Activated T-cell treated with anti-CD3 and anti-CD28 coated beads for 1 hour (primary cell): ENCODE data around the gene RGL2.
"Not testable (repeated sequence)": the region's sequence is repeated elsewhere in the genome, so short reads cannot be mapped to it uniquely, and the experiment has no call there.

Experiments used
- DNase-seq: peaks from one replicate; pipeline ENCODE4 v3.0.0-alpha.2; 2020; ENCODE audit warnings: low read depth

RGL2 gene, protein sequence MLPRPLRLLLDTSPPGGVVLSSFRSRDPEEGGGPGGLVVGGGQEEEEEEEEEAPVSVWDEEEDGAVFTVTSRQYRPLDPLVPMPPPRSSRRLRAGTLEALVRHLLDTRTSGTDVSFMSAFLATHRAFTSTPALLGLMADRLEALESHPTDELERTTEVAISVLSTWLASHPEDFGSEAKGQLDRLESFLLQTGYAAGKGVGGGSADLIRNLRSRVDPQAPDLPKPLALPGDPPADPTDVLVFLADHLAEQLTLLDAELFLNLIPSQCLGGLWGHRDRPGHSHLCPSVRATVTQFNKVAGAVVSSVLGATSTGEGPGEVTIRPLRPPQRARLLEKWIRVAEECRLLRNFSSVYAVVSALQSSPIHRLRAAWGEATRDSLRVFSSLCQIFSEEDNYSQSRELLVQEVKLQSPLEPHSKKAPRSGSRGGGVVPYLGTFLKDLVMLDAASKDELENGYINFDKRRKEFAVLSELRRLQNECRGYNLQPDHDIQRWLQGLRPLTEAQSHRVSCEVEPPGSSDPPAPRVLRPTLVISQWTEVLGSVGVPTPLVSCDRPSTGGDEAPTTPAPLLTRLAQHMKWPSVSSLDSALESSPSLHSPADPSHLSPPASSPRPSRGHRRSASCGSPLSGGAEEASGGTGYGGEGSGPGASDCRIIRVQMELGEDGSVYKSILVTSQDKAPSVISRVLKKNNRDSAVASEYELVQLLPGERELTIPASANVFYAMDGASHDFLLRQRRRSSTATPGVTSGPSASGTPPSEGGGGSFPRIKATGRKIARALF

DNA sequence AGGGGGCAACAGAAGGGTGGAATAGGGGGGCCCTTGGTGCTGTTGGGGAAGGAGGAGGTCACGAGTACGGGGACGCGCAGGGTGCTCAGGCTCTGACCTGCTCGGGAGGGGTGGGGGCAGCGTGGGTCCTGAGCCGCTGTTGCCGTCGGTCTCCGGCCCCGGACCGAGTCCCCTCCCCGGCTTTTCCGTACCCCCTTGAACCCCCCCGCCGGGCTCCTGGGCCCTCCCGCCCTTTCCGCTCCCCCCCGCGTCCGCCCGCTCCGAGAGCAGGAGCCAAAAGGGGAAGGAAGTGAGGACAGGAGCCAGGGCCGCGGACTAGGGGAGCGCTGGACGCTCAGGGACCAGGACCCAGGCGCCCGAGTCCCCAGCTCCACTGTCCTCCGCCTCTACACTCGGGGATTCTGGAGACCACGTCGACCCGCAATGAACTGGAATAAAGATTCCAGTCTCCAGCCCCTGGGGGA is at the start of gene RGL2:
Gene RGL2, minus strand, starts transcription at position 170 of the 464 bp plus-strand sequence. CDS start 332 bp downstream, outside the sequence.
- peak; percentile 53 for DNase-seq

DNA sequence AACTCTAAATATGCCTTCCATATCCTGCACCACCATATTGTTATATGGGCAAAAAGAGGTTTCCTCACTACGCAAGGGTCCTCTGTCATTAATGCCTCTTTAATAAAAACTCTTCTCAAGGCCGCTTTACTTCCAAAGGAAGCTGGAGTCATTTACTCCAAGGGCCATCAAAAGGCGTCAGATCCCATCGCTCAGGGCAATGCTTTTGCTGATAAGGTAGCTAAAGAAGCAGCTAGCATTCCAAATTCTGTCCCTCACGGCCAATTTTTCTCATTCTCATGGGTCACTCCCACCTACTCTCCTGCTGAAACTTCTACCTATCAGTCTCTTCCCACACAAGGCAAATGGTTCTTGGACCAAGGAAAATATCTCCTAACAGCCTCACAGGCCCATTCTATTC is 49.1 kb upstream of the RGL2 start:
- DNase-seq, result no peak

DNA sequence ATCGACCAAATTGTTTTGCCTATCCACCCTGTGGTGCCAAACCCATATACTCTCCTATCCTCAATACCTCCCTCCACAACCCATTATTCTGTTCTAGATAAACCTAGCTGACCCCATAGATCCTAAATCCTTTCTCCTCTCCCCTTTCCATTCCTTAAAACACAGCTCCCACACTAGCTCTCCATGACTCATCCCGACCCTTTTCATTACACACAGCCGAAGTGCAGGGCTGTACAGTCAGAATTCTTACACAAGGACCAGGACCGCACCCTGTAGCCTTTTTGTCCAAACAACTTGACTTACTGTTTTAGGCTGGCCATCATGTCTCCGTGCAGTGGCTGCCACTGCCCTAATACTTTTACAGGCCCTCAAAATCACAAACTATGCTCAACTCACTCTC is 48.2 kb upstream of the RGL2 start:
- not testable (repeated sequence) for DNase-seq

- DNase-seq, result peak; percentile 41
These were observed 46.3 kb upstream of the RGL2 start for GRCh38 chr6:33344701-33345697.

GRCh38 chr6:33343953-33344611 is 45.3 kb upstream of the RGL2 start:
- peak; percentile 38 for DNase-seq

DNA sequence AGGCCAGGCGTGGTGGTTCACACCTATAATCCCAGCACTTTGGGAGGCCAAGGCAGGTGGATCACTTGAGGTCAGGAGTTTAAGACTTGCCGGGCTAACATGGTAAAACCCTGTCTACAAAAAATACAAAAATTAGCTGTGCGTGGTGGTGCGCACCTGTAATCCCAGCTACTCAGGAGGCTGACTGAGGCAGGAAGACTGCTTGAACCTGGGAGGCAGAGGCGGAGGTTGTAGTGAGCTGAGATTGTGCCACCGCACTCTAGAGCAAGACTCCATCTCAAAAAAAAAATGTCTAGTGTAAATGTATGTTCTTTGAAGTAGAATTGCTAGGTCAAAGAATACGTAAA is 44.8 kb upstream of the RGL2 start:
- DNase-seq, result not testable (repeated sequence)

DNA sequence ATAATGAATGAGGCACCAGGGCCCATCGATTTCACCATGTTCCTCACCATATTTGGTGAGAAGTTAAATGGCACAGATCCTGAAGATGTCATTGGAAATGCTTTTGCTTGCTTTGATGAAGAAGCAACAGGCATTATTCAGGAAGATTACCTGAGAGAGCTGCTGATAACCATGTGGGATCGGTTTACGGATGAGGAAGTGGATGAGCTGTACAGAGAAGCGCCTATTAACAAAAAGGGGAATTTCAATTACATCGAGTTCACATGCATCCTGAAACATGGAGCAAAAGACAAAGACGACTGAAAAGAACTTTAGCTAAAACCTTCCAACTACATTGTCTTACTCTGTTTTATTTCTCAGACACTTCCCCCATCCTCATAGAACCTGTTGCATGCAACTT is 40.5 kb upstream of the RGL2 start:
- DNase-seq, result no peak

DNA sequence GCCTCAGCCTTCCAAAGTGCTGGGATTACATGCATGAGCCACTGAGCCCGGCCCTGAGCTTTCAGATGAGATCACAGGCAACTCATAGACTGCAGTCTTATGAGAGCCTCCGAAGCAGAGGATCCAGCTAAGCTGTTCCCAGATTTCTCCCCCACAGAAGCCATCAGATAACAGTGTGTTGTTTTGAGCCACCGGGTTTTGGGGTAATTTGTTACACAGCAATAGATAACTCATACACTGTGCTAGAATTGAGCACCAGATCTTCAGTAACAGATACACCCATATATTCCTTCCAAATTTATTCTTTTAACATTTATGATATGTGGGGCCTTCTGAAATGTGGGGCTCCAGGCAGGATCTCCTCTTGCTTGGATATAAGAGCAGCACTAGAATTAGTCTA is 37.8 kb upstream of the RGL2 start:
- no peak for DNase-seq

- DNase-seq, result no peak
These were observed 37.2 kb upstream of the RGL2 start for GRCh38 chr6:33335916-33336315.

GRCh38 chr6:33333666-33334065 is 34.9 kb upstream of the RGL2 start:
- no peak for DNase-seq

DNA sequence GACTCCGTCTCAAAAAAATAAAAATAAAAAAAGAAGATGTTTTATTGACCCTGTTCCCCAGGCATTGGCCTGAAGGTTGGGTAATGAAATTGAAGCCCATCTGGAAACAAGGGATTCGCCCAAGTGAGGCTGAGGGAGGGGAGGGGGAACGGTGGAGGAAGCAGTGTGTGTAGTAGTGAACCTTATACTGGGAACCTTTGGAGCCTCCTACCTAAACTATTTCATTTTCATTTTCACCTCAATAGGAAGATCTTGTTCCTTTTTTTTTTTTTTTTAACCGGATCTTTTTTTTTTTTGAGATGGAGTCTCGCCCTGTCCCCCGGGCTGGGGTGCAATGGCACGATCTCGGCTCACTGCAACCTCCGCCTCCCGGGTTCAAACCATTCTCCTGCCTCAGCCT is 32.0 kb upstream of the RGL2 start:
- no peak for DNase-seq

DNA sequence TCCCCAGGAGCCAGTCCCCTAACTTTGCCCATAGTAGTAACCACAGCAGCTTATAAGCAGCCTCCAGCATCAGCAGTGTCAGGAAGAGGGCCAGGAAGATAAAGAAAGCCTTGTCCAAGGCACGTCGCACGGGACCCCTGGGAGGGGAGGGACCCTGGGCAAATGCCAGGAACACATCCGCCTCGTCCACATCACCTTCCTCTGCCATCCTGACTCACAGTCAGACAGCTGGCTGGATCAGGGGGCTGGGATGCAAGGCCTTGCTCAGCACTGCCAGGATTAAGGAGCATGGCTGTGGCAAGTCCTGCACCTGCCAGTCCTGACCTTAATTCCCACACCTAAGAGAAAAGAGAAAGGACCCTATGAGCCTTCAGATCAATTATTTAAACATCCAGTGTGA is 30.3 kb upstream of the RGL2 start:
- no peak for DNase-seq

DNA sequence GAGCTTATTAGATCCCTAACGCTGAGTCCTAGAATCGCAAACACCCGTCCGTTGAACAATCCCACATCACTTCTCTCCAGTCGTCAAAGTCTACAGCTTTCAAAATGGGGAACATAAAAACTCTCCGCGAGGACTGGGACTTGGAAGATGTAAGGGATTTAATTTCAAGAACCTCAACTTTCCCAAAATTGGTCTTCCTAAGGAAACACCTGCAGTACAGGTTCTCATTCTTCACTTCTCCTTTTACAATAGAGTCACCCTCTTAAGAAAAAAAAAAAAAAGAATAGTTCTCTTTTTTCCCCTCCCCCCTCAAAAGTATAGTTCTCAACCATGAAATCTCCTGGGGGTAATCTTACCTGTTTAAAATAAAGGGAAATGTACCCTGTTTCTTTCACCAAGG is 25.4 kb upstream of the RGL2 start:
- DNase-seq, result no peak

DNA sequence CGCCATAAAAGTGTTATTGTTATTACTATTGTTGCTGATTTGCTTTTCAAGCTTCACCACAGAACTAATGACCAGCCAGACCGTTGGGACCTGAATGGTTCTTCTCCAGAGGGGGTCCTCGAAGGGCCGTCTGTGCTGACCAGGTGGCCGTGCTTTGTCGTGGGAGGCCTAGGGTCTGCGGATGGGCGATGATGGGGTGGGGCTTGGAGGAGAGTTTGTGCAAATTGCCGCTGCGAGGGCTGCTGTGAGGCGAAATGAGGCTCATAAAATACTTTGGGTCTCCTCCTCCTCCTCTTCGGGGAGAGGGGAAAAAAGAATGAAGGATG is 24.8 kb upstream of the RGL2 start:
- no peak for DNase-seq

DNA sequence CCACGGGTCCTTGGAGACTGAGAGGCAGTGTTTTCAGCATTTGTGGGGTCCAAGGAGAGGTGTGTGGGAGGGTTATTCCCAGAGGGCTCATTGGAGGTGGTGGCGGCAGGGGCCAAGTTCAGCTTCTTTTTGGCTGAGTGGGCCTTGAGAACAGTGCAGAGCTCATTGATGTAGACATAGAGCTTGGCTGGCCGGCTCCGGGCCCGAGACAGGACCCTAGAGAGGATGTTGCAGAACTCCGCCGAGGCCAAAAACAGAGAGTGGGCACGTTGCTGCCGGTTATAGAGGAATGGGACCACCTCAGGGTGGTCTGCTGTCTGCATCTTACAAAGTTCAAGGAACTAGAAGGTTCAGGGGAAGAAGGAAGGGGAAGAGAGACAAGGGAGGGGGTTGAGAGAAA is 22.5 kb upstream of the RGL2 start:
- DNase-seq, result no peak

GRCh38 chr6:33320315-33321181 is 21.8 kb upstream of the RGL2 start:
- DNase-seq, result no peak

- DNase-seq, result no peak
These were observed 21.2 kb upstream of the RGL2 start for GRCh38 chr6:33319939-33320314.

DNA sequence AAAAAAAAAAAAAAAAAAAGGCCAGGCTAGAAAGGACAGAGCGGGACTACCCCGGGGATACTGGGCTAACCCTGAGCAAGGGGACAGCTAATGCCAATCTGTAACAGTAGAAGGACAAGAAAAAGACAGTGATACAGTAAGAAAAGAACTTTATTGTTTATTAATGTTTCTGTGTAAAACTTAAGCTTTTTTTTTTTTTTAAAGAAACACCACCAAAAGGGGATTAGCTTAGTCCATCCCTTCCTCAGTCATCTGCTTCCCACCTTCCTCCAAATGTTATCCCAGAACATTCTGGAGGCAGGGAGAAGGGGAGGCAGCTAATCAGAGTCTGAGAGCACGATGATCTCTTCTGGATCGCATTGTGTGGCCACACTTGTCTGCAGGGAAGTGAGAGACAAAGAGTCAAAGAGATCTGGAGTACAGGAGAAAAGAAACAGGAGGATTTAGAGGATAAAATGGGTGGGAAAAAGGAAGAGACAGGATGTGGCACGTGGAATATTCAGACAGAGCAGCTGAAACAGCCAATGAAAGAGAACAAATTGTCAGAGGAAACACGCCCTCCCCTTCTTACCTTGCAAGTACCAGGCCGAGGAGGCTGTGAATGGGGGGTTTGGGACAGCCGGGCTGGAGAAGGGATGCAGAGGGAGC is 19.8 kb upstream of the RGL2 start:
- DNase-seq, result no peak

DNA sequence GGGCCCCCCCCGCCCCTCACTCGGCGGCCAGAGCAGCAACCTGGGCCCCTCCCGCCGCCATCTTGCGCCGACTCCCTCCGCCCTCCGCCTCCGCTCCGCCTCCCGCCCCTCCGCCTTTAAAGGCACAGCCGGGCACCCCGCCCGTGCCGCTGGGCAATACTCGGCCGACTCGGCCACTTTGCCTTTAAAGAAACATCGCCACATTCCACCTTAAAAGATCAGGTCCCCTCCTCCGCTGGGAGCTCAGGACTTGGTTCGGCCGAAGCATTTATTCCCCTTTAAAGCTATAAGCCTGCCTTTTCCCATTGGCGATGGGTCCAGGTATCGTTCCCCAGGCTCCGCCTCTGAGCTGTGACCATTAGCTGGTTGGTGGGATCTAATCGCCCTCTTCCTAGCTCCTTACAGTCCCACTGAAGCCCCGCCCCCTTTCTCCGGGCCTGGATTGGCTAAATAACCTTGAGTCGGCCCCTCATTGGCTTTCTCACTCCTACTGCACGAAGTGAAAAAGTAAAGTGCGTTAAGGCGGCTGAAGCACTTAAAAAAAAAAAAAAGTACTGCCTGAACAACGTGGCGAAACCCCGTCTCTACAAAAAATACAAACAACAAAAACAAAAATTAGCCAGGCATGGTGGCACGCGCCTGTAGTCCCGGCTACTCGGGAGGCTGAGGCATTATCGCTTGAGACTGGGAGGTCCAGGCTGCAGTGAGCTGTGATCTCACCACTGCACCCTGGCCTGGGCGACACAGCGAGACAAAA is 19.1 kb upstream of the RGL2 start, which contains the start of gene ZBTB22:
Gene ZBTB22, minus strand, starts transcription at position 76 of the 757 bp plus-strand sequence. CDS start 828 bp downstream, outside the sequence.
- DNase-seq, result peak; percentile 96

DNA sequence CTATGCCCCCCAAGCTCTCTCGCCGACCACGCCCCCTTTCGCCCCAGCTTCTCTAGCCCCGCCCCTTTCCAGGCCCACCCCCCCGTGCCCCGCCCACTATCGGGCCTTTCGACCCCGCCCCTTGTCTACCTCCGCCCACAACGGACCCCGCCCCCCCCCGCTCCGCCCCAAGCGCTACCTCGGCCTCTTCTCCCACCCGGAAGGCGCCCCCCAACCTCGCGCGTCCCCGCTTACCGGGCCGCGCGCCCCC is 18.6 kb upstream of the RGL2 start:
- no peak for DNase-seq
